GM12873 (cell line): ENCODE results near the gene NRG3.

Source experiments
- TF ChIP-seq, protein P1 (sequence below): IDR thresholded peaks from 2 replicates; pipeline ENCODE4 v1.5.1; 2012; ENCODE audit warnings: low read depth, mild to moderate bottlenecking, moderate library complexity, low read length, control low read depth; ENCODE audit not compliant: insufficient read depth; ENCODE audit errors: missing control alignments

Gene NRG3

DNA sequence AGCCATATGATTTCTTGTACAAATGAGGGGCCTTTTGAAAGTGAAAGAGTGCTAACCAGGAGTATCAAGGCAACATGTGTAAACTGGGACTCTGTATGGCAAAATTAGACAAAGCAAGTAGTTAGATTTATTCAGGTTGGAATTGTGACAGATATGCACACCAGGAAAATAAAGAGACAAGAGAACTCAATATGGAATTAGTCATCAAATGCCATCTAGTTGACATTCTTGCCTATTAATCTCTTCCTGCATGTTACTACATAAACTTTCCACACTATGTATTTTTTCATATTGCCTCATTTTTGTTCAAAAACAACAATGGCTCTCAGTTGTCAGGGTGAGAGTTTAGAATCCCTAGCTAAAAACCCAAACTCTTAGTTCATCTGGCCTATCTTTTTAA, 799.0 kb downstream of the NRG3 start:
- TF ChIP-seq, protein P1, sequence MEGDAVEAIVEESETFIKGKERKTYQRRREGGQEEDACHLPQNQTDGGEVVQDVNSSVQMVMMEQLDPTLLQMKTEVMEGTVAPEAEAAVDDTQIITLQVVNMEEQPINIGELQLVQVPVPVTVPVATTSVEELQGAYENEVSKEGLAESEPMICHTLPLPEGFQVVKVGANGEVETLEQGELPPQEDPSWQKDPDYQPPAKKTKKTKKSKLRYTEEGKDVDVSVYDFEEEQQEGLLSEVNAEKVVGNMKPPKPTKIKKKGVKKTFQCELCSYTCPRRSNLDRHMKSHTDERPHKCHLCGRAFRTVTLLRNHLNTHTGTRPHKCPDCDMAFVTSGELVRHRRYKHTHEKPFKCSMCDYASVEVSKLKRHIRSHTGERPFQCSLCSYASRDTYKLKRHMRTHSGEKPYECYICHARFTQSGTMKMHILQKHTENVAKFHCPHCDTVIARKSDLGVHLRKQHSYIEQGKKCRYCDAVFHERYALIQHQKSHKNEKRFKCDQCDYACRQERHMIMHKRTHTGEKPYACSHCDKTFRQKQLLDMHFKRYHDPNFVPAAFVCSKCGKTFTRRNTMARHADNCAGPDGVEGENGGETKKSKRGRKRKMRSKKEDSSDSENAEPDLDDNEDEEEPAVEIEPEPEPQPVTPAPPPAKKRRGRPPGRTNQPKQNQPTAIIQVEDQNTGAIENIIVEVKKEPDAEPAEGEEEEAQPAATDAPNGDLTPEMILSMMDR: no peak

GRCh38 chr10:82680608-82681007, 805.6 kb downstream of the NRG3 start:
- TF ChIP-seq, protein P1: no peak

GRCh38 chr10:82683945-82684344, 809.0 kb downstream of the NRG3 start:
- TF ChIP-seq, protein P1: no peak

DNA sequence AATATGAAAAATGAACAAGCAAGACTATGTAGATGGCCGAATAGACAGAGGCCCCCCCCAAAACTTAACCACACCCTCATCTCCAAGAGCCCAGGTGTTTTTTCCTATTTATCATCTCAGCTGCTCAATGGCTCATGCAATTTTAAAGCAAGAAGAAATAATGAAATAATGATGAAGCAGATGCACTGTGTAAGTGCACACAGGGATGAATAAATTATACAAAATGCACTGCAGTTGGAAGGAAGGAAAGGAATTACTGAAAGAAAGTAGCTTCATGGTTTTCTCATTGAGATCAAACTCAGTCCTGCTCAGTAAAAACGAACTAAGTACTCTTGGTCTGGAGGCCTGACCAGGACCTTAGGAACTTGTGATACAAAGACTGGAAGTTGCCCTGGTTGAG, 810.1 kb downstream of the NRG3 start:
- TF ChIP-seq, protein P1: no peak

DNA sequence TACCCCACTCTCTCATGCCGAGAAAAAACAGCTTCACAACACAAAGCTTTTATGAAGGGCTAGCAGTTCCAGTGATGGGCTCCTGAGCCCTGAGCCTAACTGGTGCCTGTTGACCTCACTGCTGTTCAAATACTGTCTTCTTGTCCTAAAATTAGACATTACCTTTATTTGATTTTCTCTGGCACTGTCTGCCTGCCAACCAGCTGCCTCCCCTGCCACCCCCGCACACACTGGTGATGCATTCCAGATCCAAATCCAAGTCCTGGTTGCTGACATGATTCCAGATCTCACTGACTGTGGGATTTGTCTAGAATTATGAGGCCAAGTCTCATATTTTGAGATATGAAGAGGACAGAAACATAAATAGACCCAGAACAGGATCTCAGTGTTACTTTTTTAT, 816.2 kb downstream of the NRG3 start:
- TF ChIP-seq, protein P1: no peak

DNA sequence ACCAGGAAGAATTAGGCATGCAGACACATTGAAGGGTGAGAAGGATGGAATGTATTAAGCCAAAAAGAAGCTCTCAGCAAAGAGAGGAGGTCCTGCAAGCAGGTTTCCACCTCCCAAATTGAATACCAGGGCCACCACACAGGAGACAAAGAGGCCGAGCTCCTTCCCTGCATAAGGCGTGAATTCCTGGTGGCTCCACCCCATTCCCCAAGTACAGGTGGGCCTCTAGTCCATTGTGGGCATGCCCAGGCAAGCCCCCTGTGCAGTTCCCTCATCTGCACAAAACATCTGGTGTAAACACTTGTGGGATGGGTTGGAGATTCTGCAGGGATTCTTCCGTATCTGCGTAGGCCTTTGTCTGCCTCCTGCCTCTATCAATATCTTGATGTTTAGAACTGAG, 817.5 kb downstream of the NRG3 start:
- TF ChIP-seq, protein P1: no peak

DNA sequence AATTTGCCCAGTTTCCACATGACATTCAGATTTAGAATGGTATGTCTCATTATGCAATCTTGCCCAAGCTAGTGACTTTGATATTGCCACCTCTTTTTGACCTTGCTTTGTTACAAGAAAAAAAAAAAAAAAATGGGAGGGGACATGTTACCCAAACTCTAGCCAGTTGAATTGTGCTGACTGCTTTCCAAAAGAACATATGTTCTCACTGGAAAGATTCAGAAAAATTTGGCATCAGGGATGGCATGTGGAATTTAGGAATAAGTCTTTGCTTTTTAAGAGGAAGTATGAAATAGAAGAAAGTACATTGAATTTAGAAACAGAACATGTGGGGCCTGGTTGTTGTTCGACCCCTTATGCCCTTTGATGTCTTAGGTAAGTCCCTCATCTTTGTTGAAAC, 846.8 kb downstream of the NRG3 start:
- TF ChIP-seq, protein P1: no peak

GRCh38 chr10:82722273-82722672, 847.3 kb downstream of the NRG3 start:
- TF ChIP-seq, protein P1: no peak
